Measurements from ENCODE around the gene DLG3. TPM values are rescaled to one million over a fixed set of nuclear protein-coding genes. Genes with fewer than 3 reads are reported as not detected.

Gene DLG3
- total RNA-seq, 2 donors from 2014 or later, result 17.3 to 18.7 TPM

- ATAC-seq (ENCODE audit: insufficient number of reproducible peaks, low FRiP score, low read depth) (no peak), DNase-seq (ENCODE audit: low spot score) (no peak)
- no peak for TF ChIP-seq CTCF (IDR thresholded peaks at IDR 0.05)
- Histone ChIP-seq H3K27me3 (replicated peaks; ENCODE audit: insufficient read depth) (no peaks in the 10 kb centered on the region), H3K9me3 (no peaks in the 10 kb centered on the region), H3K36me3 (no peaks in the 10 kb centered on the region), H3K27ac (peak overlapping the region in 1 of 2 donors; percentile 85), H3K4me1 (ENCODE audit: control insufficient read depth in 1 of 2, low read depth in 2 of 2) (peaks cover 13 to 42% of the 10 kb centered on the region in 2 donors), H3K4me3 (no peak overlapping the region)
Measured at GRCh38 chrX:70481471-70482270, 37.0 kb downstream of the DLG3 start.

- peaks cover 13 to 42% of the 10 kb centered on the region in 2 donors for H3K4me1 ChIP-seq (ENCODE audit: control insufficient read depth in 1 of 2, low read depth in 2 of 2)
- DNase-seq (ENCODE audit: low spot score) (no peak), ATAC-seq (ENCODE audit: insufficient number of reproducible peaks, low FRiP score, low read depth) (no peak)
- H3K27me3 ChIP-seq (replicated peaks; ENCODE audit: insufficient read depth), result no peaks in the 10 kb centered on the region
- TF ChIP-seq CTCF (IDR thresholded peaks at IDR 0.05), result no peak
- H3K36me3 ChIP-seq, result no peaks in the 10 kb centered on the region
- no peak overlapping the region for H3K4me3 ChIP-seq
- H3K27ac ChIP-seq, result no peak overlapping the region
- H3K9me3 ChIP-seq, result no peaks in the 10 kb centered on the region
Measured at GRCh38 chrX:70482300-70482699, 37.7 kb downstream of the DLG3 start.

GRCh38 chrX:70485466-70485865 is 40.8 kb downstream of the DLG3 start:
- no peak for DNase-seq (ENCODE audit: low spot score)
- no peak for ATAC-seq (ENCODE audit: insufficient number of reproducible peaks, low FRiP score, low read depth)
- TF ChIP-seq CTCF (IDR thresholded peaks at IDR 0.05), result no peak
- Histone ChIP-seq H3K4me1 (ENCODE audit: control insufficient read depth in 1 of 2, low read depth in 2 of 2) (peaks cover 0 to 12% of the 10 kb centered on the region in 2 donors), H3K27me3 (replicated peaks; ENCODE audit: insufficient read depth) (no peaks in the 10 kb centered on the region), H3K9me3 (no peaks in the 10 kb centered on the region), H3K4me3 (no peak overlapping the region), H3K36me3 (no peaks in the 10 kb centered on the region), H3K27ac (no peak overlapping the region)

- H3K36me3 ChIP-seq, result peaks cover 7% of the 10 kb centered on the region
- H3K4me3 ChIP-seq, result no peak overlapping the region
- no peak overlapping the region for H3K27ac ChIP-seq
- DNase-seq (ENCODE audit: low spot score), result no peak
- no peak for TF ChIP-seq CTCF (IDR thresholded peaks at IDR 0.05)
- no peaks in the 10 kb centered on the region for H3K9me3 ChIP-seq
- H3K4me1 ChIP-seq (ENCODE audit: control insufficient read depth in 1 of 2, low read depth in 2 of 2), result no peaks in the 10 kb centered on the region
- no peak for ATAC-seq (ENCODE audit: insufficient number of reproducible peaks, low FRiP score, low read depth)
- no peaks in the 10 kb centered on the region for H3K27me3 ChIP-seq (replicated peaks; ENCODE audit: insufficient read depth)
Measured at GRCh38 chrX:70488856-70489255, 44.2 kb downstream of the DLG3 start.

GRCh38 chrX:70494441-70494840 is 49.8 kb downstream of the DLG3 start:
- Histone ChIP-seq H3K36me3 (peaks cover 11% of the 10 kb centered on the region), H3K27ac (no peak overlapping the region), H3K9me3 (no peaks in the 10 kb centered on the region), H3K27me3 (replicated peaks; ENCODE audit: insufficient read depth) (no peaks in the 10 kb centered on the region), H3K4me1 (ENCODE audit: control insufficient read depth in 1 of 2, low read depth in 2 of 2) (no peaks in the 10 kb centered on the region), H3K4me3 (no peak overlapping the region)
- ATAC-seq (ENCODE audit: insufficient number of reproducible peaks, low FRiP score, low read depth), result no peak
- no peak for TF ChIP-seq CTCF (IDR thresholded peaks at IDR 0.05)
- DNase-seq (ENCODE audit: low spot score), result no peak
